Activated naive CD8-positive, alpha-beta T cell treated with anti-CD3 and anti-CD28 coated beads, Interleukin-2, amount 10 ng/mL, durations not matched to agents 7 days and 5 days (primary cell): ENCODE results near the gene JPH2. TPM values are rescaled to one million over a fixed set of nuclear protein-coding genes. Genes with fewer than 3 reads are reported as not detected.
"Not testable (repeated sequence)": the region's sequence is repeated elsewhere in the genome, so short reads cannot be mapped to it uniquely, and the experiment has no call there.

ENCODE experiments used
- ATAC-seq: fragments of 150-1000 bp; cut with Tn5 transposase; one replicate; pipeline ENCODE4 v1.10.0; 2021; ENCODE audit warnings: low read depth, moderate library complexity
- POLR2A ChIA-PET: fragments of 350-600 bp; sonication (Branson Sonifier 250); formaldehyde crosslinking; loops from one replicate; lab custom pipeline; 2021; ENCODE audit warnings: antibody characterized with exemption; lab: Charles Lee
- DNase-seq: peaks from one replicate; pipeline ENCODE4 v3.0.0; 2021
- H3K27ac Mint-ChIP-seq: one replicate; pipeline ENCODE4 v1.8.0; 2022; ENCODE audit warnings: mild to moderate bottlenecking, mixed read lengths
- H3K27me3 Mint-ChIP-seq: one replicate; pipeline ENCODE4 v1.8.0; 2022; ENCODE audit warnings: mild to moderate bottlenecking, moderate library complexity, mixed read lengths
- H3K36me3 Mint-ChIP-seq: one replicate; pipeline ENCODE4 v1.8.0; 2021; ENCODE audit warnings: mild to moderate bottlenecking, mixed read lengths
- H3K4me1 Mint-ChIP-seq: one replicate; pipeline ENCODE4 v1.8.0; 2021; ENCODE audit warnings: mixed read lengths
- H3K4me3 Mint-ChIP-seq: one replicate; pipeline ENCODE4 v1.8.0; 2022; ENCODE audit warnings: mild to moderate bottlenecking, moderate library complexity, mixed read lengths
- H3K9me3 Mint-ChIP-seq: one replicate; pipeline ENCODE4 v1.8.0; 2021; ENCODE audit warnings: mixed read lengths
- total RNA-seq, 2 experiments: library from RNA; stranded (reverse); gene quantifications; one replicate each; pipeline ENCODE4 v1.2.3, GENCODE V29; 2021

JPH2 gene
- total RNA-seq, result under 1 TPM; 0.36 to 0.37 TPM

GRCh38 chr20:44187054-44187771 lies at the start of gene JPH2:
Gene JPH2, minus strand, starts transcription at chr20:44187188. Its CDS starts 483 bp downstream, at chr20:44186705.
- ATAC-seq, result peak; percentile 11

GRCh38 chr20:44235702-44236101 lies 48.7 kb upstream of the JPH2 start:
- no peak for ATAC-seq
- H3K36me3 Mint-ChIP-seq, result no peaks in the 10 kb centered on the region
- H3K27me3 Mint-ChIP-seq, result no peaks in the 10 kb centered on the region
- peaks cover 5% of the 10 kb centered on the region for H3K4me1 Mint-ChIP-seq
- no peaks in the 10 kb centered on the region for H3K9me3 Mint-ChIP-seq
- no peak overlapping the region for H3K4me3 Mint-ChIP-seq
- no peak for DNase-seq
- POLR2A ChIA-PET, result no interaction called here
- no peak overlapping the region for H3K27ac Mint-ChIP-seq

More at GRCh38 chr20:44187054-44187771, at the start of gene JPH2:
- POLR2A ChIA-PET, result interaction anchor here (0.5 to 0.7 kb wide), 3 partner anchors 32 to 458 kb away, joined by 3 read pairs; no protein-coding TSS in a partner anchor
- no peak within 1 kb of the TSS for H3K27ac Mint-ChIP-seq
- peak within 1 kb of the TSS; percentile 58 for H3K4me3 Mint-ChIP-seq
- H3K36me3 Mint-ChIP-seq, result peaks cover 1% of the 10 kb centered on the region
- H3K9me3 Mint-ChIP-seq, result no peaks in the 10 kb centered on the region
- no peak for DNase-seq
- H3K4me1 Mint-ChIP-seq, result peaks cover 24% of the 10 kb centered on the region
- peaks cover 43% of the 10 kb centered on the region for H3K27me3 Mint-ChIP-seq

- ATAC-seq (no peak), DNase-seq (no peak)
- H3K4me1 Mint-ChIP-seq, result peaks cover 5% of the 10 kb centered on the region
- H3K4me3 Mint-ChIP-seq, result no peak overlapping the region
- no peaks in the 10 kb centered on the region for H3K36me3 Mint-ChIP-seq
- no peaks in the 10 kb centered on the region for H3K27me3 Mint-ChIP-seq
- POLR2A ChIA-PET, result no interaction called here
- H3K27ac Mint-ChIP-seq, result no peak overlapping the region
- H3K9me3 Mint-ChIP-seq, result no peaks in the 10 kb centered on the region
These were observed 47.8 kb upstream of the JPH2 start for GRCh38 chr20:44234566-44235317.

GRCh38 chr20:44233436-44234016 lies 46.5 kb upstream of the JPH2 start:
- ATAC-seq, result no peak

GRCh38 chr20:44232469-44232856 lies 45.5 kb upstream of the JPH2 start:
- H3K9me3 Mint-ChIP-seq, DNase-seq, H3K36me3 Mint-ChIP-seq, H3K27me3 Mint-ChIP-seq, H3K4me1 Mint-ChIP-seq, H3K4me3 Mint-ChIP-seq, H3K27ac Mint-ChIP-seq, POLR2A ChIA-PET, ATAC-seq: not testable (repeated sequence)

More at GRCh38 chr20:44233436-44234016, 46.5 kb upstream of the JPH2 start:
- no peak for DNase-seq
- H3K4me3 Mint-ChIP-seq, result no peak overlapping the region
- H3K4me1 Mint-ChIP-seq, result peaks cover 5% of the 10 kb centered on the region
- H3K27me3 Mint-ChIP-seq, result no peaks in the 10 kb centered on the region
- H3K36me3 Mint-ChIP-seq, result no peaks in the 10 kb centered on the region
- POLR2A ChIA-PET, result no interaction called here
- H3K9me3 Mint-ChIP-seq, result no peaks in the 10 kb centered on the region
- no peak overlapping the region for H3K27ac Mint-ChIP-seq

GRCh38 chr20:44231713-44232468 lies 44.9 kb upstream of the JPH2 start:
- no peaks in the 10 kb centered on the region for H3K9me3 Mint-ChIP-seq
- DNase-seq, result no peak
- no peak for ATAC-seq
- no peak overlapping the region for H3K4me3 Mint-ChIP-seq
- H3K36me3 Mint-ChIP-seq, result no peaks in the 10 kb centered on the region
- POLR2A ChIA-PET, result no interaction called here
- no peak overlapping the region for H3K27ac Mint-ChIP-seq
- H3K4me1 Mint-ChIP-seq, result peaks cover 5% of the 10 kb centered on the region
- H3K27me3 Mint-ChIP-seq, result no peaks in the 10 kb centered on the region

- no peaks in the 10 kb centered on the region for H3K9me3 Mint-ChIP-seq
These were observed 44.2 kb upstream of the JPH2 start for GRCh38 chr20:44231193-44231592.

GRCh38 chr20:44228465-44229258 lies 41.7 kb upstream of the JPH2 start:
- DNase-seq, result no peak
- peaks cover 5% of the 10 kb centered on the region for H3K4me1 Mint-ChIP-seq
- H3K9me3 Mint-ChIP-seq, result no peaks in the 10 kb centered on the region
- POLR2A ChIA-PET, result no interaction called here
- no peak overlapping the region for H3K4me3 Mint-ChIP-seq
- no peaks in the 10 kb centered on the region for H3K27me3 Mint-ChIP-seq
- no peaks in the 10 kb centered on the region for H3K36me3 Mint-ChIP-seq
- no peak overlapping the region for H3K27ac Mint-ChIP-seq
- ATAC-seq, result no peak

More at GRCh38 chr20:44231193-44231592, 44.2 kb upstream of the JPH2 start:
- H3K4me3 Mint-ChIP-seq, result no peak overlapping the region
- DNase-seq, result no peak
- POLR2A ChIA-PET, result no interaction called here
- H3K4me1 Mint-ChIP-seq, result peaks cover 5% of the 10 kb centered on the region
- no peaks in the 10 kb centered on the region for H3K36me3 Mint-ChIP-seq
- H3K27me3 Mint-ChIP-seq, result no peaks in the 10 kb centered on the region
- H3K27ac Mint-ChIP-seq, result no peak overlapping the region
- no peak for ATAC-seq

GRCh38 chr20:44224637-44225036 lies 37.6 kb upstream of the JPH2 start:
- ATAC-seq (no peak), DNase-seq (no peak)
- Mint-ChIP-seq H3K4me1 (peaks cover 5% of the 10 kb centered on the region), H3K36me3 (no peaks in the 10 kb centered on the region), H3K9me3 (no peaks in the 10 kb centered on the region), H3K4me3 (no peak overlapping the region), H3K27ac (no peak overlapping the region), H3K27me3 (no peaks in the 10 kb centered on the region)
- POLR2A ChIA-PET, result no interaction called here

- no peaks in the 10 kb centered on the region for H3K36me3 Mint-ChIP-seq
- no peaks in the 10 kb centered on the region for H3K9me3 Mint-ChIP-seq
- peaks cover 14% of the 10 kb centered on the region for H3K4me1 Mint-ChIP-seq
- no peak overlapping the region for H3K27ac Mint-ChIP-seq
- DNase-seq (no peak), ATAC-seq (no peak)
- POLR2A ChIA-PET, result no interaction called here
- H3K4me3 Mint-ChIP-seq, result no peak overlapping the region
- no peaks in the 10 kb centered on the region for H3K27me3 Mint-ChIP-seq
These were observed 36.7 kb upstream of the JPH2 start for GRCh38 chr20:44223721-44224120.

GRCh38 chr20:44222633-44223368 lies 35.8 kb upstream of the JPH2 start:
- POLR2A ChIA-PET, result interaction anchor here (0.6 kb wide), 1 partner anchor 555 kb away, joined by 3 read pairs; no protein-coding TSS in a partner anchor
- H3K4me3 Mint-ChIP-seq, result no peak overlapping the region
- no peaks in the 10 kb centered on the region for H3K36me3 Mint-ChIP-seq
- peaks cover 22% of the 10 kb centered on the region for H3K4me1 Mint-ChIP-seq
- ATAC-seq (no peak), DNase-seq (no peak)
- H3K27me3 Mint-ChIP-seq, result no peaks in the 10 kb centered on the region
- no peak overlapping the region for H3K27ac Mint-ChIP-seq
- no peaks in the 10 kb centered on the region for H3K9me3 Mint-ChIP-seq

GRCh38 chr20:44222027-44222426 lies 35.0 kb upstream of the JPH2 start:
- ATAC-seq, result no peak
- no peak for DNase-seq
- Mint-ChIP-seq H3K27me3 (no peaks in the 10 kb centered on the region), H3K4me1 (peaks cover 29% of the 10 kb centered on the region), H3K36me3 (no peaks in the 10 kb centered on the region), H3K27ac (no peak overlapping the region), H3K4me3 (no peak overlapping the region), H3K9me3 (no peaks in the 10 kb centered on the region)
- POLR2A ChIA-PET, result no interaction called here
